Measurements from ENCODE around the gene TLL2. TPM values are rescaled to one million over a fixed set of nuclear protein-coding genes. Genes with fewer than 3 reads are reported as not detected.
A peak's percentile ranks its signal among the peaks of the same experiment; 100 is the strongest.

TLL2 gene
- total and polyA plus RNA-seq, 9 of the 15 experiments (the other 6 are each of a cell fraction or from before 2014, with no cell fraction given), result 0.09 TPM; not detected in 8

DNA sequence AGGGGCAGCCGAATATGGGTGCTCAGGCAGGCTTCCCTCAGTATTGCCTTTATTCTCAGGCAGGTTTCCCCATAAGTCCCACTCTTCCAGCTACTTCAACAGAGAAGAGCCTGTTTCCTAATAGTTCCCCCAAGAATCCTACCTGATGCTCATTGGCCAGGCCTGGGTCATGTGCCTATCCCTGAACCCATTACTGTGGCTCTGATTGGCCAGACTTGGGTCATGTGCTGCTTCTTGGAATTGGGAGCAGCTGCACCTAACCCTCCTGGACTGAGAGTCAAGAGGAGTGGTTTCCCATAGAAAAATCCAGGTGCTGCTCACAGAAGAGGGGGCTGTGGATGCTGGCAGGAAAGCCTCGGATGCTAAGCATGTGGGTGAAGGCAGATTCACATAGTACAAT is 176.6 kb downstream of the TLL2 start (continued):
- no peak for TF ChIP-seq ZNF785 (CRISPR knock-in tag; IDR thresholded peaks at IDR 0.05)
- no peak for TF ChIP-seq PBX2 (CRISPR knock-in tag; IDR thresholded peaks at IDR 0.05; ENCODE audit: low read depth)
- TF ChIP-seq PBX2 (tag; conservative IDR thresholded peaks at IDR 0.05; ENCODE audit: low read depth), result no peak
- TF ChIP-seq SOX6 (IDR thresholded peaks at IDR 0.05), result no peak
- no peak for TF ChIP-seq ZFP1 (CRISPR knock-in tag; IDR thresholded peaks at IDR 0.05)
- peak; percentile 65; the same call in 1 of the 2 replicates for TF ChIP-seq RAD51 (IDR thresholded peaks at IDR 0.05; ENCODE audit: borderline replicate concordance, low read depth)
- TF ChIP-seq, protein P1, sequence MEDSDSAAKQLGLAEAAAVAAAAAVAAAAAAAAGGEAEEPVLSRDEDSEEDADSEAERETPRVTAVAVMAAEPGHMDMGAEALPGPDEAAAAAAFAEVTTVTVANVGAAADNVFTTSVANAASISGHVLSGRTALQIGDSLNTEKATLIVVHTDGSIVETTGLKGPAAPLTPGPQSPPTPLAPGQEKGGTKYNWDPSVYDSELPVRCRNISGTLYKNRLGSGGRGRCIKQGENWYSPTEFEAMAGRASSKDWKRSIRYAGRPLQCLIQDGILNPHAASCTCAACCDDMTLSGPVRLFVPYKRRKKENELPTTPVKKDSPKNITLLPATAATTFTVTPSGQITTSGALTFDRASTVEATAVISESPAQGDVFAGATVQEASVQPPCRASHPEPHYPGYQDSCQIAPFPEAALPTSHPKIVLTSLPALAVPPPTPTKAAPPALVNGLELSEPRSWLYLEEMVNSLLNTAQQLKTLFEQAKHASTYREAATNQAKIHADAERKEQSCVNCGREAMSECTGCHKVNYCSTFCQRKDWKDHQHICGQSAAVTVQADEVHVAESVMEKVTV (CRISPR knock-in tag; IDR thresholded peaks at IDR 0.05), result no peak
- no peak for TF ChIP-seq TEAD1 (CRISPR knock-in tag; IDR thresholded peaks at IDR 0.05)
- no peak for TF ChIP-seq HEY1 (CRISPR knock-in tag; IDR thresholded peaks at IDR 0.05; ENCODE audit: borderline replicate concordance)
- TF ChIP-seq CC2D1A (IDR thresholded peaks at IDR 0.05), result no peak
- TF ChIP-seq XRCC4 (IDR thresholded peaks at IDR 0.05; ENCODE audit: extremely low read depth, insufficient read depth, insufficient read length), result no peak
- TF ChIP-seq ZNF445 (CRISPR knock-in tag; IDR thresholded peaks at IDR 0.05; ENCODE audit: low read depth), result no peak
- no peak for TF ChIP-seq SMAD2 (IDR thresholded peaks at IDR 0.05; ENCODE audit: low read depth, low read length)
- peak; percentile 77 for TF ChIP-seq USF2 (CRISPR knock-in tag; IDR thresholded peaks at IDR 0.05)

Data from K562 (cell line).